HCEC 1CT (cell line): ENCODE results near the gene SPAG8.
A peak's percentile ranks its signal among the peaks of the same experiment; 100 is the strongest.

Experiments used
- DNase-seq: peaks from one replicate; pipeline ENCODE4 v3.0.0-alpha.2; 2017

The SPAG8 gene

DNA sequence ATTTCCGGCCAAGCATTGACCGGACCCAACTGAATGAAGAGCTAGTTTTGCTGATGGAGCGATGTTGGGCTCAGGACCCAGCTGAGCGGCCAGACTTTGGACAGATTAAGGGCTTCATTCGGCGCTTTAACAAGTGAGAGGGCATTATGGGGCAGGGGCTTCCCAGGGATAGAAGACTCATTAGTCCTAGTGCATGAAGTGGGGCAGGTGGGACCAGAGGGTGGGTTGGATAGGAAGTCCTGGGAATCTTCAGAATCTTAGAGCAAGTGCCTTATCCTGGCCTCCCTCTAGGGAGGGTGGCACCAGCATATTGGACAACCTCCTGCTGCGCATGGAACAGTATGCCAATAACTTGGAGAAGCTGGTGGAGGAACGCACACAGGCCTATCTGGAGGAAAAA is 6.0 kb downstream of the SPAG8 start:
- DNase-seq = no peak

GRCh38 chr9:35801328-35802128 is 10.5 kb downstream of the SPAG8 start:
- DNase-seq = no peak

DNA sequence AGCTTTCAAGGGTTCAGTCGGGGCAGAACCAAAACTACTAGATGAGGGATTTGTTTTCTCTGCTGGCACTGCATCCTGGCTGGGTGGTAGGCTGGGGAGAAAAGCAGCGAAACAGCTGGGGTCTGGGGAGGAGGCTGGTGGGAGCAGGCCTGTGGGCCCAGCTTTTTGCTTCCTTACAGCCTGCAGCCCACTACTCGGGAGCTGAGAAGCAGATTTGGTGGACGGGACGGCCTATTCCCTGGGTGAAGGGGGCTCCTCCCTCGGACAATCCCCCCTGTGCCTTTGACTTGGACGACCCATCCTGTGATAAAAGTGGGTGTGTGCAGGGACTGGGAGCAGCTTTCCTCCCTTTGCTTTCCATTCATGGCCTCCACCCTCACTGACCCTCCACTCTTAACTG is 11.5 kb downstream of the SPAG8 start:
- no peak for DNase-seq

DNA sequence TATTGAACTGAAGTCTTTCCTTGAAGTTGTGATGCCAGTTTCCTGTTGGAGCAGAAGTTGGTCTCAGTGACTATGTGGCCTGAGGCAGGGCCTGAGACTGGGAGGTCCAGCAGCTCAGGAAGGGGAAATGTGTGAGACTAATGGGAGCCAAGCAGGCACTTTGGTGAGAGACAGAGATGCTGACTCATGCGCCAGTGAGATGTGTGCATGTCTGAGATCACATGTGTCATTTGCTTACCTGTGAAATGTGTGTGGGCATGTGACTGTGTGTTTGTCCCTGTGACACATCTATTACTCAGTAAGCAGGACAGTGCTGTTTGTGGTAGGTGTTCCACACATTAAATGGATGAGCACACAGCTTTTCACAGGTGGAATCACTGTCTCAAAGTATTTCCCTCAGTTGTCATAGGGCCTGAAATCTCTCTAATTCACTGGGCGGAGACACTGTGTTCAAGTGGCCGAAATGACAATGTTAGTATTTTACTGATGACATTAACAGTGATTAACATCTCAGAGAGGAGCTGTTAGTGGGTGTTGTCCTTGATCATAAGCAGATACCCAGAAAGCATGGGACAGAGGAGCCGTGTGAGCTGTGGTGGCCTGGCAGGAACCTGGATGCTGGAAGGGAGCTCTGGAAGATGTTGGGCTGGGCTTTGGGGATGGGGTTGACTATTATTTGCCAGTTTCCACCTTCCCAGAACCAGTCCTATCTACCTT is 13.2 kb downstream of the SPAG8 start:
- DNase-seq = no peak

DNA sequence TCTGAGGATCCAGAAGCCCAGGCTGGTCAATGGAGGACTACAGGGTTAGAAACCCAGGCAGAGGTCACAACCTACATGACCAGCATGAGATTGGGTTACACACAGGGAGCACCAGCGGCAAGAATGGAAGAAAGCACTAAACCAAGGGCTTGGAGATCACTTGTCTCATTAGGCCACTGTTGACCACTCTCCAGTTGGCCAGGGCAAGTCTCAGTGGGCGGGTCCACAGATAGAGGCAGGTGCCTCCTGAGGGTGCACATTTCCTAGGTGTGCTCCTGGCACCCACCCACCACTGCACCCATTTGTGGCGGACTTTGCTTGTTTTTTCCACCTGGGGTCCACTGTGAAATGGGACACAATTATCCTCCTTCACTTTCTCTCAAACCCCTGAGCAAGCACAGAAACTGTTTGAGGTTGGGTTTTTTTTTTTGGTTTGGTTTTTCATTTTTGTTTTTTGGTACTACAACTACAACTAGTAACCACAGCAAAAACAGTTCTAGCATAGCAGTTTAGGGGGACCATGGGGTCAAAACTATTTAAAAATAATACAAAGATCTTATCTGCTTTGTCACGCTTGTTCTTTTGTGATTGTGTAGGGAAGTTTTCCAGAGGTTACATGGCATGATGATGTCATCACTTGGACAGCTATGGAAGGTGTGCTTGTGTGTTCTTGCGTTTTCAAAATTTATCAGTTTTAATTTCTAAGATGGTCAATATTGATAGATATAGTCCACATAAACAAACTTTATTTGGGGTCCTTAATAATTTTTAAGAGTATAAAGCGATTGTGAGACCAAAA is 14.6 kb downstream of the SPAG8 start:
- DNase-seq = no peak

- DNase-seq = no peak
These were observed 16.4 kb downstream of the SPAG8 start for GRCh38 chr9:35795695-35796094.

DNA sequence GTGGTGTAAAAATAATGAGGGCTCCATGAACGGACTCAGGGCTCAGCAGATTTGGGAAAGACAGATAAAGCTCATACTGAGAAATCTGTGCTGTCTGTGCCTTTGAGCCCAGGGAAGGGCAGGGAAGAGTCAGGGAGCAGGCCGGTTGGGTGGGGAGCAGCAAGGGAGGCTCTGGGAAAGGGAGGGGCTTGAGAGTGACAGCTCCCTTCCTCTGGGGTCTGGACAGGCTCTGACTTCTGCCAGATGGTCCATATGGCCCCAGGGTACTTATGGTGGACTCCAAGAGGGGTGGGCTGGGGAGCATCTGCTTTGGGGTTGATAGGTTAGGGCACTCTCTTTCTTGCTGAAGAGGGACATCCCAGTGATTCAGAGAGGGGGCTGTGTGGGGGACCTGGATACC is 18.6 kb downstream of the SPAG8 start:
- DNase-seq = no peak

GRCh38 chr9:35792826-35793225 is 19.2 kb downstream of the SPAG8 start:
- no peak for DNase-seq

DNA sequence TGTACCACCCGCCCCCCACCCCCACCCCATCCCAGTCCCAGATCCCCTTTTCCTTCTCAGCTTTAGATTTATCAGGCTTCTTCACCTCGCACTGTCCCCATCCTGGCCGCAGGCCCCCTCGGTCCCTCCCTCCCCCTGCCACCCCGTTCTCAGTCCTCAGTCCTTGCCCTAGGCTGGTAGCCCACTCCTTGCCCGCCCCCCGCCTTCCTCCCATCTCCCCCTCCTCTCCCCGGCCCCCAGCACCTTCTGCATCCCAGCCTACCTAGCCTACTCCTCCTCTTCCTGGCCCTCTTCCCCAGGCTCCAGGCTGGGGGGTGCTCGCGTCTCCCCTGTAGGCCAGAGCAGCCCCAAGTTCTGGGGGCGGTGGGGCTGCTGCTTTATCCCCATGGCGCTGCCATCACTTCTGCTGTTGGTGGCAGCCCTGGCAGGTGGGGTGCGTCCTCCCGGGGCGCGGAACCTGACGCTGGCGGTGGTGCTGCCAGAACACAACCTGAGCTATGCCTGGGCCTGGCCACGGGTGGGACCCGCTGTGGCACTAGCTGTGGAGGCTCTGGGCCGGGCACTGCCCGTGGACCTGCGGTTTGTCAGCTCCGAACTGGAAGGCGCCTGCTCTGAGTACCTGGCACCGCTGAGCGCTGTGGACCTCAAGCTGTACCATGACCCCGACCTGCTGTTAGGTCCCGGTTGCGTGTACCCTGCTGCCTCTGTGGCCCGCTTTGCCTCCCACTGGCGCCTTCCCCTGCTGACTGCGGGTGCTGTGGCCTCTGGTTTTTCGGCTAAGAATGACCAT is 19.8 kb downstream of the SPAG8 start:
- DNase-seq = no peak

GRCh38 chr9:35791297-35791921 is 20.7 kb downstream of the SPAG8 start, which contains the start of gene NPR2:
NPR2 (plus strand) TSS chr9:35791591; CDS start chr9:35792409, 818 bp downstream.
- peak; percentile 26 for DNase-seq

DNA sequence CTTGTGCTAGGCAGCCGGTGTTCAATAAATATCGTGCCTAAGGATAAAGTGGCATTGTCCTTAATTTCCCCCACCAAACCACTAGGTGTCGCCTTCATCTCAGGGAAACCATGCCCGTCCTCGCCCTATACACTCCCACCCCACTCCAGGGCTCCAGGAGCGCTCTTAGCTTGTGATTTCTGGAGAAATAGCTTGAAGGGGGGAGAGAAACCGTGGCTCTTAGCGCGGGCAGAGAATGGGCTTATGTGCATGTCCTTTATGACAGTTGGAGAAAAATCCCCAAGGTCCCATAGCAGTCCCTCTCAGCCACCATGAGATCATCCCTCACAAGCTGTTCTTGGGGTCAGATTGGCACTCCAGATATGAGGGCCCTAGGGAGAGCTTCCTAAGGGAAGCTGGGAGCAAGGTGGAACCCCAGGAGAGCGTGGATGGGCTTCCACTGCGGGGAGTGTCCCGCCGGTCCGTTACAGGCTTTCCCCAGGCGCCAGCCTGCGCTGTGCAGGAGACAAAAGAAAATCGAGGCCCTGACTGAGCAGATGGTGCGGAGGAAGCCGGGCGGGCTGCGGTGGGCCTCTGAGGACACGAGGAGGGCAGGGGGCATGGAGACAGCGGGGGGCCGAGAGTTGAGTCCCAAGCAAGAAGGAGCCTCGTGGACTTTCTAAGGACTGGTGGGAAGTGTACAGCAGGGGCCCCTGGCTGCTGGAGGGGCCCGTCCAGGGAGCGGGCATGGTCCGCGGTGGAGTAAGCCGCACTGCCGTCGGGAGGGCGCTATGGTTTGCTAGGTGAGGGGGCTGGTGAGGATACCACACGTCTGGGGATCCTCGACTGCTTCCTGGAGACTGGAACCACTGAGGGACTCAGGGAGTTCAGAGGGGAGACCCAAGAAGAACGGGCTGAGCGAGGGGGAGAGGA is 21.4 kb downstream of the SPAG8 start:
- DNase-seq = peak; percentile 87

GRCh38 chr9:35790025-35790384 is 22.1 kb downstream of the SPAG8 start:
- no peak for DNase-seq

DNA sequence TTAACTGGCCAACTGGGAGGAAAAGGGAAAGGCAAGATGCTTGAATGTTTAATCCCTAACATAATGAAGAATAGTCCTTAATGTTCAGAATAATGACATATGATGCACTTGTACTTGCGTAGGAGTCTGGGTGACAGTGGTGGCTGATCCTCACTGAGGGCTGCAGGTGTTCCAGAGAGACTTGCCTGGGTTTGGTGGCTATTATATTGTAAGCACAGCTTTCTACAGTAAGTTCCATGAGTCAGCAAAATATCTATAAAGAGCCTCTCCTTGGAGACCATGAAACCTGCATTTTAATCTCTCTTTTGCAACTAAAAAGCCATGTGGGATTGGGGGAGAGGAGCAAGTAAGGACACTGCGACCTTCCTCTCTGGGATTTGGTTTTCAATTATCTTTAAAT is 22.5 kb downstream of the SPAG8 start:
- DNase-seq = no peak

DNA sequence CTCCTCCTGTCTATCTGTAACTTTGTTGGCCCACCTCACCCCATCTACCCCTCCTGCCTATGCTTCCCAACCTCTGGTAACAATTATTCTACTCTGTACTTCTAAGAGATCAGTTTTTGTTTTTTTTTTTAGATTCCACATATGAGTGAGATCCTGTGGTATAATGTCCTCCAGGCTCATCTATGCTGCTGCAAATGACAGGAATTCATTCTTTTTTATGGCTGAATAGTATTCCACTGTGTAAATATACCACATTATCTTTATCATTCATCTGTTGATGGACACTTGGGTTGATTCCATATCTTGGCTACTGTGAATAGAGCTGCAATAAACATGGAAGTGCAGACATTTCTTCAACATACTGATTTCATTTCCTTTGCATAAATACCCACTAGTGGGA is 28.6 kb downstream of the SPAG8 start:
- DNase-seq = no peak

DNA sequence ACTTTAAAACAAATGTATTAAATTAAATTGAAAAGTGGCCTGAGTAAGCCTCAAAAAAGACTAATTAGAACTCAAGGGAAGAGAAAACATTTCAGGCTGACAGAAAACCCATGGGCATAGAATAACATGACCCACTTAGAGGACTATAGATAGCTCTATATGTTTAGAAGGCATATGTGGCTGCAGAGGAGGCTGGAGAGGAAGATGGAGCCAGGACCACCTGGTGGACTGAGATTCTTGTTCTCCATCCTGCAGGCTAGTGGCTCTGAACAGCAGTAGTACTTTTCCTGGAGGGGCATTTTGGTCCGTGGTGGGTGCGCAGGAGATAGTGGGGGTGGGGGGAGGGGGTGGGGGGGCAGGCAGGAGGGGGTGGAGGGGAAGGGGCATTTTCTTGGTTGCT is 31.0 kb downstream of the SPAG8 start:
- DNase-seq = no peak

GRCh38 chr9:35778496-35778895 is 33.6 kb downstream of the SPAG8 start:
- DNase-seq = no peak

DNA sequence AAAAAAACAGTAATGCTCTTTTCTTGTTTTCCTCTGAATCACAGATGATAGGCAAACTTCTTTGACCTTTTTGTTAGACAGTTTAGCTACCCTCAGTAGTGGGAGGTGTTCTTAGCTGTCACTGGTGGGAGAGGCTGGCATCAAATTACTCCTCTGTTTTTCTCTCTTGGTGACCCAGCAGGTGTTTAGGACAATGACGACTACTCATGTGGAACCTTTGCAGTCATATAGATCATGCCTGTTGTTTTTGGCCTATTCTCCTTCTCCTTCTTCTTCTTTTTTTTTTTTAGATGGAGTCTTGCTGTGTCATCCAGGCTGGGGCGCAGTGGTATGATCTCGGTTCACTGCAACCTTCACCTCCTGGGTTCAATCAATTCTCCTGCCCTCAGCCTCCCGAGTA is 36.0 kb downstream of the SPAG8 start:
- no peak for DNase-seq

DNA sequence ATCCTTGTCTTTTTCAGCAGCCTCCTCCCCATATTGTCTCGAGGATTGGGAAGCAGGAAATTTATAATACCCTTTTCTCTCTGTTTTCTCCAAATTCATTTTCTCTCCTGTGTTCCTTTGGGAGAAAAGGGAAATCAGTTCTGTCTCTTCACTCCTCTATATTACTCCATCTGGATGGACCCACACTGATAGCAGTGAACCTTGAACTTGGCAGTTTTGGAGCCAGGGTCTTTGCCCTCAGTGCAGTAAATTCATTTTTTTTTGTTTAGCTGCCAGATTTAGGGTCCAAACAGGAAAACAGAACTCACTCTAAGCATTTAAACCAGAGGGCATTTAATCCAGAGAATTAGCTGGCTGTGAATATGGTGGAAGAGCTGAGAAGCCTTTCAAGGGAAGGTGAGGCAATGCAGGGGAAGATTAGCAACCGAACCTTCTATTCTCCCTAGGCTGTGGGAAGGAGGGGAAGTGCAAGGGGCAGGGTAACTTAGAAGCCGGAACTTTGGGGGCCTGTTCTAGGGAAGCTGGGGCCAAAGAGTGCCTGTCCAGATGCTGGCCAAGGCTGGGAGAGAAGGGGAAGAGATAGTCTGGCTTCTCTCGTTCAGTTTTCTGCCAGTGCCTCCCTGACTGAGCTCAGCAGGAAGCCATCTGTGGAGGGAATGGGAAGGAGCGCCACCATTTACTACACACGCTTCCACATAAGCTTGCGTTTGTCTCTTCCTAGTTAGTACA is 37.0 kb downstream of the SPAG8 start:
- DNase-seq = no peak

DNA sequence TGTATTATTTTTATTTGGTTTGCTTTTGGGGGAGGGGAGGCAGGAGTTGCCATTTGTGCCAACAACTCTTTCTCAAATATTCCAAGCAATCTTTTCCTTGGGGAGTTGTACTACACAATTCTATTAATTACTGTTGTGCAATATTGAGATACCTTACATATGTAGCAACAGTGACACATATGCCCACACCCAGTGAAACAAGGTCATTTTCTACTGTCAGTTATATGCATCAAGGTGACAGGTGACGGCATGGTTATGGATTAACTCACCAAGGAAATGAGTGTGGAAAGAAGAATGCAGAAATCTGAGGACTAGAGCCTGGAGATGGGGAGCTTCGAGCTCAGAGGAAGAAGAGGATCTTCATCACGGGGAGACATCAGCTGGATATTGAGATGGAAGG is 40.1 kb downstream of the SPAG8 start:
- DNase-seq = no peak

DNA sequence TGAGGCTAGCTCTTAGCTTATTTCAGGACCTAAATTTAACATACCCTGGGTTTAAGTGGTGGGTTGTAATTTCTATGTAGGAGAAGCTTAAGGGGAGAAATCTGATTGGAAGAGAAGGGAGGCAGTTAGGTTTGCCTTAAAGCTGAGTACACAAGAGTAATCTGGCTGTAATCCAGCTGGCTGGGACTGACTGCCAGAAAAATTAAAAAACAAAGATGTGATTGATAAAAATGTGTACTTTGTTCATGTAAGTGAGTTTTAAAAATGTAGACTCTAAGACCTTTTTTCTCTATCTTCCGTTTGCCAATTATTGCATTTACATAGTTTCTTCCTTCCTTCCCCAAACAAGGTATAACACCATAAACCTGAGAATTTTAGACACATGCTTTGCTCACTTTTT is 40.5 kb downstream of the SPAG8 start:
- no peak for DNase-seq

DNA sequence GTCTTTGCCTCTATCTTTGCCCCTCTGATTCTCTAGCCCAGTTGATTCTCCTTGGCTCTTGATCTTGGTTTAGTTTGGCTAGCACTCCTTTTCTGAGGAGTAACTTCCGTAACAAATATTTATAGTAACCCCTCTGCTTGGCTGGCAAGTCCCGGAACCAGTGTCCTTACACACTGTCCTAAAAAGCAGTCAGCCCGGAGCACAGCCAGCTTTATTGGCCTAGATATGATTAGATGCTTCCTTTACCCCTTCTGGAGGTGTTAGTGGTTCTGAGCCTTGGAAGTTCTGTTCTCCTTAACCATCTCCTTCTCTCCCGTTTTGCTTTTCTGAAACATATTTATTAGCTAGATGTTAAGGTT is 41.0 kb downstream of the SPAG8 start:
- no peak for DNase-seq
